K562 (cell line): Measurements from ENCODE around the gene OR7E24. TPM values are rescaled to one million over a fixed set of nuclear protein-coding genes. Genes with fewer than 3 reads are reported as not detected.

Experiments used
- ATAC-seq: fragments of 200-7000 bp; cut with Tn5 transposase; 3 replicates; pipeline ENCODE4 v1.9.1; 2020; ENCODE audit warnings: moderate library complexity
- BruUV-seq: library from RNA; stranded (reverse); fragments of 400-500 nt; replicated peaks from 2 replicates; lab custom pipeline; 2021; lab: Mats Ljungman, UMichigan
- CTCF ChIA-PET: fragments of 300-600 bp; formaldehyde crosslinking; extraction: SDS; loops from one replicate; lab custom pipeline; 2021; ENCODE audit warnings: low intra/inter-chr PET ratio; lab: Yijun Ruan, JAX
- POLR2A ChIA-PET: fragments of 300-600, 350-650 bp; sonication (Branson Sonifier 250); formaldehyde crosslinking; extraction: SDS; loops from one replicate; lab custom pipeline; 2021; ENCODE audit warnings: antibody characterized with exemption, inconsistent platforms; lab: Yijun Ruan, JAX
- DNase-seq, 4 experiments: peaks; one replicate each; pipeline versions ENCODE4 v3.0.0 to v3.0.0-alpha.2; 2011 to 2018; ENCODE audit warnings: low spot score in 3 of 4, mixed read lengths in 3 of 4; ENCODE audit errors: extremely low read depth in 1 of 4
- FAIRE-seq: peaks from 2 replicates; lab custom pipeline; 2011; peaks lifted over from hg19 to GRCh38; lab: Jason Lieb, UNC
- H2AFZ ChIP-seq: 2 replicates; pipeline ENCODE4 v1.6.0; 2011; ENCODE audit warnings: low read depth, low read length, control low read depth, inconsistent platforms
- H3K27ac ChIP-seq: fragments of 200-600 bp; 3 replicates; pipeline ENCODE4 v1.8.0; 2011; ENCODE audit warnings: low read depth, mild to moderate bottlenecking, control low read depth, inconsistent platforms, low read length, moderate library complexity, mixed read lengths; ENCODE audit errors: extremely low read depth
- H3K27me3 ChIP-seq, 2 experiments: fragments of 300-600 bp in 1 of 2; 2 replicates in 1 of 2; 3 replicates in 1 of 2; pipeline versions ENCODE4 v1.6.0 to v1.8.0; 2011; ENCODE audit warnings: inconsistent platforms in 2 of 2, low read length in 2 of 2, mild to moderate bottlenecking in 1 of 2, mixed read lengths in 1 of 2, moderate library complexity in 1 of 2; ENCODE audit not compliant: control insufficient read depth in 2 of 2, insufficient read depth in 2 of 2
- H3K36me3 ChIP-seq: fragments of 300-600 bp; 3 replicates; pipeline ENCODE4 v1.8.0; 2011; ENCODE audit warnings: mild to moderate bottlenecking, low read length, inconsistent platforms; ENCODE audit not compliant: control insufficient read depth, insufficient read depth
- H3K4me1 ChIP-seq, 2 experiments: fragments of 200-600 bp in 1 of 2; replicated peaks in 1 of 2; 2 replicates in 1 of 2; 3 replicates in 1 of 2; pipeline versions ENCODE4 v1.5.1 to v1.8.0; 2011; ENCODE audit warnings: inconsistent platforms in 2 of 2, low read length in 2 of 2, mild to moderate bottlenecking in 1 of 2, mixed read lengths in 1 of 2, moderate library complexity in 1 of 2; ENCODE audit not compliant: control insufficient read depth in 2 of 2, insufficient read depth in 2 of 2
- H3K4me2 ChIP-seq: 2 replicates; pipeline ENCODE4 v1.6.1; 2011; ENCODE audit warnings: low read length, control low read depth, inconsistent platforms, mixed read lengths; ENCODE audit not compliant: insufficient read depth
- H3K4me3 ChIP-seq: fragments of 200-600 bp; sonication (generic), shearing (Covaris generic); 2 replicates; pipeline ENCODE4 v1.5.1; 2016; ENCODE audit warnings: control low read depth, inconsistent platforms
- H3K79me2 ChIP-seq: fragments of 200-600 bp; 3 replicates; pipeline ENCODE4 v1.8.0; 2011; ENCODE audit warnings: low read length, inconsistent platforms; ENCODE audit not compliant: control insufficient read depth, insufficient read depth
- H3K9ac ChIP-seq, 2 experiments: 2 replicates each; pipeline versions ENCODE4 v1.6.0 to v1.6.1; 2011; ENCODE audit warnings: low read depth in 2 of 2, low read length in 2 of 2, control low read depth in 1 of 2, inconsistent platforms in 1 of 2, mild to moderate bottlenecking in 1 of 2, mixed read lengths in 1 of 2; ENCODE audit not compliant: insufficient read depth in 1 of 2
- H3K9me1 ChIP-seq: one replicate; pipeline ENCODE4 v1.6.0; 2011; ENCODE audit warnings: inconsistent platforms, mild to moderate bottlenecking, low read length, moderate library complexity; ENCODE audit not compliant: control insufficient read depth, insufficient read depth
- H3K9me3 ChIP-seq: replicated peaks from 2 replicates; pipeline ENCODE4 v1.5.1; 2011; ENCODE audit warnings: low read depth, low read length, inconsistent platforms; ENCODE audit not compliant: control insufficient read depth, insufficient read depth
- H4K20me1 ChIP-seq: replicated peaks from 2 replicates; pipeline ENCODE4 v1.6.1; 2011; ENCODE audit warnings: low read length, inconsistent platforms, mixed read lengths; ENCODE audit not compliant: control insufficient read depth, insufficient read depth
- ARID1B ChIP-seq: fragments of 450-650 bp; IDR thresholded peaks from 2 replicates; pipeline ENCODE4 v1.6.1; 2016; ENCODE audit warnings: antibody characterized with exemption, mild to moderate bottlenecking, inconsistent platforms
- BACH1 ChIP-seq: fragments of 200-800 bp; sonication (Bioruptor generic); IDR thresholded peaks from 2 replicates; pipeline ENCODE4 v1.6.1; 2016; ENCODE audit warnings: missing genetic modification characterization, missing compliant biosample characterization
- BDP1 ChIP-seq: IDR thresholded peaks from 3 replicates; pipeline ENCODE4 v1.6.1; 2011; ENCODE audit not compliant: insufficient read length, insufficient read depth
- DIDO1 ChIP-seq: fragments of 450-650 bp; IDR thresholded peaks from 2 replicates; pipeline ENCODE4 v1.6.1; 2016; ENCODE audit warnings: low read depth, missing biosample characterization, missing genetic modification characterization
- EHMT2 ChIP-seq: fragments of 450-650 bp; IDR thresholded peaks from 2 replicates; pipeline ENCODE4 v1.6.1; 2018; ENCODE audit warnings: antibody characterized with exemption
- FOXK1 ChIP-seq: sonication (generic); formaldehyde crosslinking; IDR thresholded peaks from 2 replicates; pipeline ENCODE4 v1.8.0; 2022; ENCODE audit warnings: missing genetic modification reagents, mild to moderate bottlenecking, borderline replicate concordance
- GATA2 ChIP-seq: sonication (generic); formaldehyde crosslinking; IDR thresholded peaks from 2 replicates; pipeline ENCODE4 v1.4.0; 2020; ENCODE audit warnings: mild to moderate bottlenecking, missing genetic modification reagents
- HEY1 ChIP-seq: fragments of 250-450 bp; sonication (Bioruptor Pico); IDR thresholded peaks from 2 replicates; pipeline ENCODE4 v1.5.0; 2020; ENCODE audit warnings: mild to moderate bottlenecking, moderate library complexity, borderline replicate concordance
- HNRNPH1 ChIP-seq: fragments of 200-400 bp; formaldehyde crosslinking; optimal IDR thresholded peaks from 2 replicates; pipeline ENCODE3; 2017; ENCODE audit warnings: low read depth, mild to moderate bottlenecking, low read length, moderate library complexity
- MXI1 ChIP-seq: IDR thresholded peaks from 2 replicates; pipeline ENCODE4 v1.6.1; 2011; ENCODE audit warnings: low read depth, mild to moderate bottlenecking, improper control_type of control experiment, low read length
- RBM15 ChIP-seq: fragments of 200-400 bp; formaldehyde crosslinking; IDR thresholded peaks from 2 replicates; pipeline ENCODE4 v1.6.1; 2018; ENCODE audit warnings: mild to moderate bottlenecking, low read length, moderate library complexity; ENCODE audit not compliant: insufficient read depth
- SMAD3 ChIP-seq: fragments of 450-650 bp; formaldehyde crosslinking; conservative IDR thresholded peaks from 2 replicates; pipeline ENCODE4 v1.4.0; 2020; ENCODE audit warnings: mild to moderate bottlenecking
- SNRNP70 ChIP-seq: fragments of 200-400 bp; formaldehyde crosslinking; optimal IDR thresholded peaks from 2 replicates; pipeline ENCODE3; 2017; ENCODE audit warnings: low read depth, low read length
- ZBTB1 ChIP-seq: sonication (generic); formaldehyde crosslinking; IDR thresholded peaks from 2 replicates; pipeline ENCODE4 v1.8.1; 2023; ENCODE audit warnings: missing genetic modification reagents, low read depth, mild to moderate bottlenecking, borderline replicate concordance
- ZNF511 ChIP-seq: sonication (generic); formaldehyde crosslinking; IDR thresholded peaks from 2 replicates; pipeline ENCODE4 v1.8.0; 2022; ENCODE audit warnings: mild to moderate bottlenecking, missing genetic modification reagents
- ZNF644 ChIP-seq: fragments of 200-800 bp; sonication (Bioruptor generic); IDR thresholded peaks from 2 replicates; pipeline ENCODE4 v1.6.1; 2016; ENCODE audit warnings: low read depth, missing genetic modification characterization, missing compliant biosample characterization
- WGBS: fragments of 100-300 bp; shearing (Covaris generic); methylation state at CpG from one replicate; pipeline ENCODE4 v1.1.6; 2016; ENCODE audit warnings: low coverage, mixed read lengths; ENCODE audit not compliant: insufficient coverage; ENCODE audit errors: missing lambda C conversion rate; 5-methylcytosine and 5-hydroxymethylcytosine counted together
- in situ Hi-C: fragments of 300-500 bp; cut with MboI; formaldehyde crosslinking; loops from 4 replicates; pipeline ENCODE4 v1.15.0; 2018; ENCODE audit warnings: inconsistent platforms, mixed read lengths
- intact Hi-C: fragments of 100-400 bp; cut with micrococcal nuclease; formaldehyde crosslinking; loops from 2 replicates; pipeline ENCODE4 v1.14.2; 2022
- polyA plus RNA-seq, 8 experiments: library from polyadenylated mRNA; depleted of rRNA in 4 of 8; stranded (reverse) in 5 of 8; unstranded in 3 of 8; fragments of >200 nt; fragmentation: Nextera tagmentation in 2 of 8; fragmentation: Illumina TruSeq in 1 of 8; extraction: Ambion mirVana in 2 of 8; extraction: Trizol in 1 of 8; gene quantifications; 2 replicates each; pipeline versions ENCODE4 v1.2.1 to v1.2.3, GENCODE V29; 2011 to 2014; ENCODE audit warnings: inconsistent platforms in 1 of 8, missing spikeins in 1 of 8
- total RNA-seq, 7 experiments: library from RNA; depleted of rRNA in 6 of 7; stranded (reverse); fragments of >200 nt in 6 of 7; fragmentation: Illumina TruSeq in 2 of 7; extraction: Trizol in 2 of 7; gene quantifications; 2 replicates each; pipeline versions ENCODE4 v1.2.1 to v1.2.3, GENCODE V29; 2011 to 2021; ENCODE audit warnings: low replicate concordance in 1 of 7
- TF ChIP-seq, protein P1 (sequence below): fragments of 250-450 bp; sonication (Bioruptor Pico); IDR thresholded peaks from 2 replicates; pipeline ENCODE4 v1.5.1; 2021; ENCODE audit warnings: mild to moderate bottlenecking
- TF ChIP-seq, protein P2 (sequence below), 2 experiments: fragments of 450-650 bp; conservative IDR thresholded peaks; 2 replicates each; pipeline ENCODE4 v1.6.1; 2017; ENCODE audit warnings: mild to moderate bottlenecking in 2 of 2, moderate library complexity in 2 of 2

Gene OR7E24
- total and polyA plus RNA-seq, 9 of the 15 experiments (the other 6 are each of a cell fraction or from before 2014, with no cell fraction given) = not detected

- BruUV-seq = no TSS peak
- 0% methylated on average over 5 of the region's 5 CpGs for WGBS
- no peak overlapping the region for H3K9ac ChIP-seq
- intact Hi-C loops = no loop called here
- no peaks in the 10 kb centered on the region for H3K79me2 ChIP-seq
- no peaks in the 10 kb centered on the region for H3K36me3 ChIP-seq
- ChIA-PET CTCF (no interaction called here), POLR2A (no interaction called here)
- H3K9me1 ChIP-seq = no peaks in the 10 kb centered on the region
- no peaks in the 10 kb centered on the region; the same call in 1 of the 2 replicates for H3K9me3 ChIP-seq
- no peak overlapping the region for H2AFZ ChIP-seq
- DNase-seq = no peak
- no peak overlapping the region for H3K4me3 ChIP-seq
- no peaks in the 10 kb centered on the region for H4K20me1 ChIP-seq
- H3K4me2 ChIP-seq = no peak overlapping the region
- FAIRE-seq = no peak
- H3K4me1 ChIP-seq = no peaks in the 10 kb centered on the region
- in situ Hi-C loops = no loop called here
- ATAC-seq = no peak
- no peaks in the 10 kb centered on the region; a peak in 1 of 5 replicates for H3K27me3 ChIP-seq
- no peak overlapping the region for H3K27ac ChIP-seq
- TF ChIP-seq, protein P1, sequence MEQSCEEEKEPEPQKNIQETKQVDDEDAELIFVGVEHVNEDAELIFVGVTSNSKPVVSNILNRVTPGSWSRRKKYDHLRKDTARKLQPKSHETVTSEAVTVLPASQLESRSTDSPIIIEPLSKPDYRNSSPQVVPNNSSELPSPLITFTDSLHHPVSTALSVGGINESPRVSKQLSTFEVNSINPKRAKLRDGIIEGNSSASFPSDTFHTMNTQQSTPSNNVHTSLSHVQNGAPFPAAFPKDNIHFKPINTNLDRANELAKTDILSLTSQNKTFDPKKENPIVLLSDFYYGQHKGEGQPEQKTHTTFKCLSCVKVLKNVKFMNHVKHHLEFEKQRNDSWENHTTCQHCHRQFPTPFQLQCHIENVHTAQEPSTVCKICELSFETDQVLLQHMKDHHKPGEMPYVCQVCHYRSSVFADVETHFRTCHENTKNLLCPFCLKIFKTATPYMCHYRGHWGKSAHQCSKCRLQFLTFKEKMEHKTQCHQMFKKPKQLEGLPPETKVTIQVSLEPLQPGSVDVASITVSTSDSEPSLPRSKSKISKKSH (CRISPR knock-in tag) = no peak
- no peak for TF ChIP-seq HNRNPH1
- TF ChIP-seq GATA2 = no peak
- TF ChIP-seq DIDO1 (tag) = no peak
- TF ChIP-seq EHMT2 = no peak
- no peak for TF ChIP-seq BACH1 (tag)
- no peak for TF ChIP-seq MXI1
- no peak for TF ChIP-seq FOXK1
- no peak for TF ChIP-seq BDP1
- no peak for TF ChIP-seq SNRNP70
- TF ChIP-seq, protein P2, sequence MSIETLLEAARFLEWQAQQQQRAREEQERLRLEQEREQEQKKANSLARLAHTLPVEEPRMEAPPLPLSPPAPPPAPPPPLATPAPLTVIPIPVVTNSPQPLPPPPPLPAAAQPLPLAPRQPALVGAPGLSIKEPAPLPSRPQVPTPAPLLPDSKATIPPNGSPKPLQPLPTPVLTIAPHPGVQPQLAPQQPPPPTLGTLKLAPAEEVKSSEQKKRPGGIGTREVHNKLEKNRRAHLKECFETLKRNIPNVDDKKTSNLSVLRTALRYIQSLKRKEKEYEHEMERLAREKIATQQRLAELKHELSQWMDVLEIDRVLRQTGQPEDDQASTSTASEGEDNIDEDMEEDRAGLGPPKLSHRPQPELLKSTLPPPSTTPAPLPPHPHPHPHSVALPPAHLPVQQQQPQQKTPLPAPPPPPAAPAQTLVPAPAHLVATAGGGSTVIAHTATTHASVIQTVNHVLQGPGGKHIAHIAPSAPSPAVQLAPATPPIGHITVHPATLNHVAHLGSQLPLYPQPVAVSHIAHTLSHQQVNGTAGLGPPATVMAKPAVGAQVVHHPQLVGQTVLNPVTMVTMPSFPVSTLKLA (conservative IDR thresholded peaks at IDR 0.05) = no peak
- no peak for TF ChIP-seq ARID1B
- TF ChIP-seq ZNF644 = no peak
- no peak for TF ChIP-seq HEY1 (CRISPR knock-in tag)
- TF ChIP-seq SMAD3 (CRISPR knock-in tag) = no peak
- TF ChIP-seq ZBTB1 (CRISPR knock-in tag) = no peak
- TF ChIP-seq RBM15 = no peak
- TF ChIP-seq ZNF511 (CRISPR knock-in tag) = no peak
Observed at GRCh38 chr19:9251236-9251635, 506 bp downstream of the OR7E24 start.
